DMS79 treated with DMSO at 0.1 percent for 48 hours (cell line): Measurements from ENCODE around the gene NRIP1.

ENCODE experiments used
- DNase-seq: peaks from one replicate; lab custom pipeline; 2025; lab: John Stamatoyannopoulos, UW

NRIP1 gene

GRCh38 chr21:14916676-14917141, 148.1 kb downstream of the NRIP1 start:
- DNase-seq: no peak

- no peak for DNase-seq
Measured at GRCh38 chr21:14913638-14914037, 151.2 kb downstream of the NRIP1 start.

GRCh38 chr21:14911351-14911750, 153.4 kb downstream of the NRIP1 start:
- no peak for DNase-seq
